Epithelial cell of umbilical artery (primary cell): ENCODE data around the gene RERG. TPM values are rescaled to one million over a fixed set of nuclear protein-coding genes. Genes with fewer than 3 reads are reported as not detected.

Experiments
- total RNA-seq: library from RNA; depleted of rRNA; stranded (reverse); fragments of >200 nt; gene quantifications from 2 replicates; pipeline ENCODE4 v1.2.3, GENCODE V29; 2014

RERG gene
- not detected in 2 replicates for total RNA-seq

GRCh38 chr12:15220915-15221885 is at the start of gene RERG:
RERG (minus strand) TSS chr12:15221417; CDS start chr12:15217489, 3,928 bp downstream.

Other genes starting within 250 kb of the RERG start
- gene PDE6H, start 248.4 kb downstream of the RERG start, total RNA-seq = not detected in 2 replicates
- not detected in 2 replicates for gene PTPRO, start 101.1 kb upstream of the RERG start, total RNA-seq